GM18505 (cell line): ENCODE measurements around the gene SLC26A8.
"Not testable (repeated sequence)": the region's sequence is repeated elsewhere in the genome, so short reads cannot be mapped to it uniquely, and the experiment has no call there.

Source experiments
- ATAC-seq: cut with Tn5 transposase; IDR thresholded peaks from one replicate; pipeline ENCODE4 v1.9.1; 2021; ENCODE audit not compliant: unreplicated experiment
- POLR2A ChIP-seq: IDR thresholded peaks from 4 replicates; pipeline ENCODE4 v1.6.1; 2011; ENCODE audit warnings: borderline replicate concordance; ENCODE audit not compliant: insufficient read depth, insufficient read length; ENCODE audit errors: extremely low read depth

Gene SLC26A8

DNA sequence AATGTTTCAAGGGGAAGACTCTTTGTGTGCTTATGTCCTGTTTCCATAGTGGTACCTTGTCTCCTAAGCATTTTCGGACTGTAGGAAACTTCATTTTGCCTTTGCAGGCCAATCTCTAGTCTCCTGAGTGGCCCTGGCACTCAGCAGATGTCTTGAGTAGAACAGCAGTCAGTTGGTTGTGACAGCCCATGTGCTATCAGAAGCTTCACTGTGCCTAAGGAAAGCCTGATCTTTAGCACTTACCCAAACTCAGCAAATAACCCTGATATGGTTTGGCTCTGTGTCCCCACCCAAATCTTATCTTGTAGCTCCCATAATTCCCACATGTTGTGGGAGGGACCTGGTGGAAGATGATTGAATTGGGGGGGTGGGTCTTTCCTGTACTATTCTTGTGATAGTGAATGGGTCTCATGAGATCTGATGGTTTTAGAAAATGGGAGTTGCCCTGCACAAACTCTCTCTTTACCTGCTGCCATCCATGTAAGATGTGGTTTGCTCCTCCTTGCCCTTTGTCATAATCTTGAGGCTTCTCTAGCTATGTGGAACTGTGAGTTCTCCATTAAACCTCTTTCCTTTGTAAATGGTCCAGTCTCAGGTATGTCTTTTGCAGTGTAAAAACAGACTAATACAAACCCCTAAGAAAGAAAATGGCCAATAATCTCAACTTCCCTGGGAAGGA is 87.6 kb downstream of the SLC26A8 start:
- ATAC-seq, result no peak
- TF ChIP-seq POLR2A, result no peak

DNA sequence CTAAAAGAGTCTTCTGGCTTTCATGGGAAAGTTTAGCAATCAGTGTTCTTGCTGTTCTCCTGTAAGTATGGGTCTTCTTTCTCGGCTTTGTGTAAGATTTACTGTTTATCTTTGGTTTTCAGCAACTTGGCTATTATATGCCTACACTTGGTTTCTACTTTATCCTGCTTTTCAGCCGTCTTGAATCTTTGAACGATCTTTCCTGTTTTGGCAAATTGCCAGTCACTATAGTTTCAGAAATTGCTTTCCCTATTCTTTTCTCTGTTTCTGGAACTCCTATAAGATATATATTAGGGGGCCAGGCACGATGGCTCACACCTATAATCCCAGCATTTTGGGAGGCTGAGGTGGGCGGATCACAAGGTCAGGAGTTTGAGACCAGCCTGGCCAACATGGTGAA is 89.0 kb downstream of the SLC26A8 start:
- ATAC-seq, result no peak
- no peak for TF ChIP-seq POLR2A

DNA sequence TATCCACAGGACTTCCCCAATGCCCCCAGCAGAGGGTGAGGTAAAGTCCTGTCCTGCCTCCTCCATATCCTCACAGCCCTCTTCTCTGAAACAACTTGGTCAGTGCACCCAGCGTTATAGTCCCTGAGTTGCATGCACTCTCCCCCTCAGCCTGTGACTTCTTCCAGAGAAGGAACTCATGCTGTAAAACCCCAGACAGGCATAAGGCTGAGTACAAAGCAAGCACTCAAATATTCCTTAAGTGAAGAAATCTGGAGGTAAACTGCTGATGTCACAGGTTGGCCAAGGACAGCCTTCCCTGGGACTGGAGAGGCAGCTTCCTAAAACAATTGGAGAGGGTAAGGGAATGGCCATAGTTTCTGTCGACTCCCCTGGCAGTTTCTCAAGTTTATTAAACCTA is 90.6 kb downstream of the SLC26A8 start:
- TF ChIP-seq POLR2A, result no peak
- no peak for ATAC-seq

DNA sequence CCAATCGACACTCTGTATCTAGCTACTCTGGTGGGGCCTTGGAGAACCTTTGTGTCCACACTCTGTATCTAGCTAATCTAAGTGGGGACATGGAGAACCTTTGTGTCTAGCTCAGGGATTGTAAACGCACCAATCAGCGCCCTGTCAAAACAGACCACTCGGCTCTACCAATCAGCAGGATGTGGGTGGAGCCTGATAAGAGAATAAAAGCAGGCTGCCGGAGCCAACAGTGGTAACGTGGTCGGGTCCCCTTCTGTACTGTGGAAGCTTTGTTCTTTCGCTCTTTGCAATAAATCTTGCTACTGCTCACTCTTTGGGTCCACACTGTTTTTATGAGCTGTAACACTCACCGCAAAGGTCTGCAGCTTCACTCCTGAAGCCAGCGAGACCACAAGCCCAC is 92.6 kb downstream of the SLC26A8 start:
- not testable (repeated sequence) for ATAC-seq

DNA sequence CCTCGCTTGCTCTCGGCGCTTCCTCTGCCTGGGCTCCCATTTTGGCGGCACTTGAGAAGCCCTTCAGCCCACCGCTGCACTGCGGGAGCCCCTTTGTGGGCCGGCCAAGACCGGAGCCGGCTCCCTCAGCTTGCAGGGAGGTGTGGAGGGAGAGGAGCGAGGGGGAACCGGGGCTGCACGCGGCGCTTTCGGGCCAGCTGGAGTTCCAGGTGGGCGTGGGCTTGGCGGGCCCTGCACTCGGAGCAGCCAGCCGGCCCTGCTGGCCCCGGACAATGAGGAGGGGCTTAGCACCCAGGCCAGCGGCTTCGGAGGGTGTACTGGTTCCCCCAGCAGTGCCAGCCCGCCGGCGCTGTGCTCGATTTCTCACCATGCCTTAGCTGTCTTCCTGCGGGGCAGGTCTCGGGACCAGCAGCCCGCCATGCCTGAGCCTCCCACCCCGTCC is 93.3 kb downstream of the SLC26A8 start:
- TF ChIP-seq POLR2A, result no peak
- ATAC-seq, result no peak

DNA sequence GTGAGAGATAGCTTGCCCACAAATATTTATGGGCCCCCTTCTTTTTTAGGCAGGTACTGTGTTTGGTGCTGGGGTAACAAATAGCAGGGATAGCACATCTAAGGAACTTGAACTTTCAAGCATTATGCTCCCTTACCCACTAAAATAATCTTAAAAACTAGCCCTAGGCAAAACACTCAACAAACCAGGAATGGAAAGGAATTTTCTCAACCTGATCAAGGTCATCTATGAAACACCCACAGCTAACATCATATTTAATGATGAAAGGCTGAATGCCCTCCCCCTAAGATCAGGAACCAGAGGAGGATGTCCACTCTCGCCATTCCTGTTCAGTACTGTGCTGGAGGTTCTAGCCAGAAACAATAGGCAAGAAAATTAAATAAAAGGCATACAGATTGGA is 94.8 kb downstream of the SLC26A8 start:
- no peak for TF ChIP-seq POLR2A
- no peak for ATAC-seq

DNA sequence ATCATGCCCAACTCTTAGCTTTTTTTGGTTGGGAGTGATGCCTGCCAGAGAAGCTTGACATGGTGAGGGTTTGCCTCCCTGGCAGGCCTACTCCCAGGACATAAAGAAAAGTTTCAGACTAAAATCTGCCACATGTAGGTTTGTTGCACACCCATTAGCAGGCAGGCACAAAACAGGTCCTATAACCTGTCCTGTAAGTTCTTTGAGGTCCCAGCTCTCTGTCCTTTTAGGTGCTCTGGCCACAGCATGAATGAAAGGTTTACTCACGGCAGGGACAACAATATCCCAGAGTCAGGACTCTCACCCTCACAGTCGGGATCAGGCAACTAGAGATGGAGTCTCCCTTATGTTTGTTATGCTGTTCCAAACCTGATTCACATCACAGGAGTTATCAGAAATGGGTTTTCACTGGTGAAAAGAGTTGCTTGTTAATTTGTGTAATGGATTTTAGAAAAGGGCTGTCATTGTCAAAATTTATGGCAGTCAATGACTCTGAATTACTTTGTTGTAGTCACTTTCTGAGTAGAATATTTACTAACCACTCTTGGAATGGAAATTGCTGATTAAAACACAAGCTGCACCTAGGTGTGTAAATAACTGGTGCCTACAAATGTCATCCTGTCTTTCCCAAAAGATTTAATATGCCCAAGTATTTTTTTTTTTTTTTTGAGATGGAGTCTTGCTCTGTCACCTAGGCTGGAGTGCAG is 97.8 kb downstream of the SLC26A8 start:
- TF ChIP-seq POLR2A, result no peak
- no peak for ATAC-seq

DNA sequence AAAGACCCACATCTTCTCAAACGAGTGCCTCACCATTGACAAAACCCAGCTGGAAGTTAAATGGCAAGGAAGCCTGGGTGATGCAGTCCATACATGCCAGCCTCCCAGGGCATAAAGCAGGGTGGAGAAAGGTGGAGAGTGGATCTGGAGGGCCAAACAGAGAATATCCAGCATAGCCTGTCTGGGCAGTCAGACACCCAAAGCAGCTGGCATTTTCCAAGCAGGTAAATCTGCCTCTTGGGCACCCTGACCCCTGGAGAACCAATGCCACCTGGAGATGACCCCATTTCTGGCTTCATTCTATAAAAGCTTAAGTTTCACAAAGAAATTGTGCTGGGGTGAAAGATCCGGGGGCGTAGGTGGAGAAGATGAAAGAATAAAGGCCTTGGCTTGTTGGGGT is 98.5 kb downstream of the SLC26A8 start:
- no peak for TF ChIP-seq POLR2A
- ATAC-seq, result no peak

DNA sequence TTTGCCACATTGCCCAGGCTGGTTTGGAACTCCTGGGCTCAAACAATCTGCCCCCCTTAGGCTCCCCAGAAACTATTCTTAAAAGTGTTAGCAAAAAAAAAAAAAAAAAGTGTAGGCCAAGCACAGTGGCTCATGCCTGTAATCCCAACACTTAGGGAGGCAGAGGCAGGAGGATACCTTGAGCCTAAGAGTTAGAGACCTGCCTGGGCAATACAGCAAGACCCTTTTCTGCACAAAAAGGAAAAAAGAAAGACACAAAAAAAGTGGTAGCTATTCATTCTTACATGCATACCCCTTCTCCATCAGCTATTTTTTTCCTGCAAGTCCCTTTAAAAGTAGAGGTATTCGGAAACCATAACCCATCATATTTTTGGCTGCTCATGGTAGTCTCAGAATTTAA is 100.3 kb downstream of the SLC26A8 start:
- no peak for ATAC-seq
- no peak for TF ChIP-seq POLR2A

DNA sequence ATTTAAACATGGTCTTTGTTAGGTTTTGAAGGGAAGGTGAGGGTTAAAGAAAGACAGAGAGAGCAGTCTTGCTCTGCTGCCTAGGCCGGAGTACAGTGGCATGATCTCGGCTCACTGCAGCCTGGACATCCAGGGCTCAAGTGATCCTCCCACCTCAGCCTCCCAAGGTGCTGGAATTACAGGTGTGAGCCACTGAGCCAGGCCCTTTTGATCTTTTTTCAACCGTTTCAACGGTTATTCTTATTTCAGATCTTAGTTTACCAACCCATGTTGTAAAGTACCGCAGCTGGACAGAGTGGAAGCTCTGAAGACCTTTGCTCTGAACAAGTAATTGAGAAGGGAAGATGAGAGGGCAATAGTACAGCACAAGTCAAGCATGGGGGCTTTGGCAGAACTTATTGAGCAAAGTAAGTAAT is 102.3 kb downstream of the SLC26A8 start:
- ATAC-seq, result no peak
- no peak for TF ChIP-seq POLR2A

DNA sequence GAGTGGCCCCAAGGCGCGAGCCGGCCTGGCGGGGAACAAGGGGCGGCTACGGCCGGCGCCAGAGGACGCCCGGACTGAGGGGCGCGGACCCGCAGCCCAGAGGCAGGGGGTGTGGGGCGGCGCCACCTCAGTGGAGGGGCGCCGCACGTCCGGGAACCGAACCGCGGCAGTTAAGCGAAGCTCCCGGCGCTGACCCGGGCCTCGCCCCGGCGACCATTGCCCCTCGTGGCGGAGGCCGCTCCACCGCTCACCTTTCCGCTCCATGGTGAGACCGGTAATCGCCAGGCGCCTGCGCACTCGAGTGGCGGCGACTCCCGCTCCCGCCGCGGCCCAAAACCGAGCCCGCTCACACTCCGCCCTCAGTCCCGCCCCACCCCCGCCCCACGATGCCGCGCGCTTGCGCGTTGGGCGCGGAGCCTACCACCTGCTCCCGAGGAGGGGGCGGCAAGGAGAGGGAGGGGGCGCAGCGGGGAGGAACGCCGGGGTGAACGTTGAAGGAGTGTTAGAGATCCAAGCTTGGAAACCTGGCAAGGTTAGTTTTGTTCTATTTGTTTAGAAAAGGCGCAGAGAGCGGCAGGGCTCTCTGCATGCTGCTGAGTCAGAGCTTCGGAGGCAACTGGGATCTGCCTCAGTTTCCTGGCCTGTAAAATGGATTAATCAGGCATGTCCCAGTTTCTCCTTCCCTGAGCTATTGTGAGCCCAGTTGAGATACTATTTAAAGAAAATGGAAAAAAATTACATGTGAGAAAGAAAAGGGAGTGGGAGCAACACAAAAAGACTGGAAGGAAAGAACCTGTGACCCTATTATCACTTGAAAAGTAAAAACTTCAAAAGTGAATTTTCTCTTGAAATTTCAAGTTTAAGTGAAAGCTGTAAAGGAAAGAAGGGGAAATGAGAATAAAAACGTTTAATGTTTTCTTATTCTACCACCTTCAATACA is 103.4 kb downstream of the SLC26A8 start, which contains the start of gene SRPK1:
SRPK1 (minus strand) TSS at position 306 of the 940 bp plus-strand sequence; CDS start at position 264, 42 bp downstream.
- peak; percentile 89 for TF ChIP-seq POLR2A
- peak; percentile 83 for ATAC-seq

DNA sequence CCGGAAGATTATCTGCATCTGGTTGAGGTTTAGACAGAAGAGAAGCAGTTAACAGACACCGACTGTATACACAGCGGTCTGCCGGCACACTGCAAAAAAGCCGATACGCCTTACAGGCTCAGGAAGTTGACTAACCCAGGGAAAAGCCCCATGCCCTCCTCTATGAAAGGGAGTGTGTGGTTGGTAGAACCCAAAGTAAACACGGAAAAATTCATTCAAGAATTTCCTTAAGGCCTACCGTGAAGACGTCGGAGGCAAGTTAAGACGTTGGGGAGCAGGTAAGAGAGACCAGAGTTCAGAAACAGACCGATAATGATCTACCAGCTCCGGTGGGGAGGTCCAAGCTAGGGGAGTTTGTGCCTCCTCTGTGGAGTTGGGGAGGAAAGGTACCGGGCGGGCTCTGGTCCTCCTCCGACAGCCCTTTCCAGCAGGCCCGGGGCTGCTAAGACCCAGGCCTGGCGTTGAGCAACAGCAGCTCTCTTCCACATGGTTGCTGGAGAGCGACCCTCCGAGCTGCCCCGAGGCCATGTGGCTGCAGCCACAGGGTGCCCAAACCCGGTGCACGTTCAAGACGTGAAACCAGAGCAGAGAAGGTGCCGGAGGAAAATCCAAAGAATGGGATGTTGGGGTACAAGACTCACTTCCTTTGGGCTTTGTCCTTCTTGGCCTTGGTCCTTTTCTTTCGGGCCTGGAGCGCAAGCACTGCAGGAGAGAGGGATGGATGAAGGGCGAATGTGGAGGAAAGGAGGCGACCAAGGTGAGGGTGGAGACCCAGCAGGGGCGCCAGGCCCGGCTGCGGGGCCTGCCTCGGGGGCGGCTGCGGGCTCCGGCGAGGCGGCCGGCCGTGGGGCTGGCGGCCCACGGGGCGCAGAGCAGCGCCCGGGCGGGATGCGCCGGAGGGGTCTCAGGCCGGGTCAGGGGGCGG is 104.4 kb downstream of the SLC26A8 start:
- TF ChIP-seq POLR2A, result no peak
- ATAC-seq, result peak; percentile 37
